ENCODE results near the gene ANAPC2. TPM values are rescaled to one million over a fixed set of nuclear protein-coding genes. Genes with fewer than 3 reads are reported as not detected.

Gene ANAPC2
- total RNA-seq, 1 experiment from 2014 or later, result 17.6 TPM

- DNase-seq (ENCODE audit: low read depth), result no peak
These were observed 24.6 kb downstream of the ANAPC2 start for GRCh38 chr9:137163805-137164204.

- DNase-seq (ENCODE audit: low read depth), result no peak
These were observed 25.0 kb downstream of the ANAPC2 start for GRCh38 chr9:137163365-137163715.

DNA sequence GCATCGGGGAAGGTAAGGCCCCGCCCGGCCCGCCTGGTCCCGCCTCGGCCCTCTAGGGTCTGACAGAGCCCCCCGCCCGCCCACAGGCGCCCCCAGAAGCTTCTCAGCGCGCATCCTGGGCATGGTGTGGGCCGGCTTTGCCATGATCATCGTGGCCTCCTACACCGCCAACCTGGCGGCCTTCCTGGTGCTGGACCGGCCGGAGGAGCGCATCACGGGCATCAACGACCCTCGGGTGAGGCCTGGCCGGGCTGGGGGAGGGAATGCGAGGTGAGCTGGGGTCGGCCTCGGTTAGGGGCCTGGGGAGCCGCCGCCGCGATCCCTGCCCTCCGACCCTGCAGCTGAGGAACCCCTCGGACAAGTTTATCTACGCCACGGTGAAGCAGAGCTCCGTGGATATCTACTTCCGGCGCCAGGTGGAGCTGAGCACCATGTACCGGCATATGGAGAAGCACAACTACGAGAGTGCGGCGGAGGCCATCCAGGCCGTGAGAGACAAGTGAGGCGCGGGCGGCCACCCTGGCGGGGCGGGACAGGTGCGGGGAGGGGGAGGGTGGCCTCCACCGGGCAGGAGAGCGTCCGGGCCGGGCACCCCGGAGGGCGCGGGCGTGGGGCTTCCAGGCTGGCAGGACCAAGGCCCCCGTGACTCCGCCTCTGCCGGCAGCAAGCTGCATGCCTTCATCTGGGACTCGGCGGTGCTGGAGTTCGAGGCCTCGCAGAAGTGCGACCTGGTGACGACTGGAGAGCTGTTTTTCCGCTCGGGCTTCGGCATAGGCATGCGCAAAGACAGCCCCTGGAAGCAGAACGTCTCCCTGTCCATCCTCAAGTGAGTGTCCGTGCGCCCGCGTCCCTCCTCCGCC is 25.6 kb downstream of the ANAPC2 start:
- no peak for DNase-seq (ENCODE audit: low read depth)

GRCh38 chr9:137161558-137162486 is 26.5 kb downstream of the ANAPC2 start:
- no peak for DNase-seq (ENCODE audit: low read depth)

DNA sequence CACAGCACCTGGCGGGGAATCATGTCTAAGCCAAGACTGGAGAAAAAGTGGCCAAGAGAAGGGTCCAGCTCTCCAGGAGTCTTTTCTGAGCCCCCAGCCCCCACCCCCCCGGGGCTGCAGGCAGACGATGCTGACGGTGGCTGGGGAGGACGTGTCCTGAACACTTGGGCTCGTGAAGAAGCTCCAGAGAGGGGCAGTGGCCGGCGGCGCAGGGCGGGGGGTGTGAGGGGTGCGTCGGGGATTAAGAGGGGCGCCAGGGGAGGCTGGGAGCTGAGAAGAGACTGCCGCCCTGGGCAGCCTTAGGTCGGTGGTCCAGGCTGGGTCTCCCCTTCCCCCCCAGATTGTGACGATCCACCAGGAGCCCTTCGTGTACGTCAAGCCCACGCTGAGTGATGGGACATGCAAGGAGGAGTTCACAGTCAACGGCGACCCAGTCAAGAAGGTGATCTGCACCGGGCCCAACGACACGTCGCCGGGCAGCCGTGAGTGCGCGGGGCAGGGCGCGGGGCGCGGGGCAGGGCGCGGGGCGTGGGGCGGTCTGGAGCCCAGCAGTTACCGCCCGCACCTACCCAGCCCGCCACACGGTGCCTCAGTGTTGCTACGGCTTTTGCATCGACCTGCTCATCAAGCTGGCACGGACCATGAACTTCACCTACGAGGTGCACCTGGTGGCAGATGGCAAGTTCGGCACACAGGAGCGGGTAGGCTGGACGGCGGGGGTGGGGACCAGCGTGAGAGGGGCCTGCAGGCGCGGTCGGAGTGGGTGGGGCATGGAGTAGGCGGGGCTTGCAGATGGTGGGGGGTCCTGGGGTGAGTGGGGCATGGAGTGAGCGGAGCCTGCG is 27.4 kb downstream of the ANAPC2 start:
- no peak for DNase-seq (ENCODE audit: low read depth)

DNA sequence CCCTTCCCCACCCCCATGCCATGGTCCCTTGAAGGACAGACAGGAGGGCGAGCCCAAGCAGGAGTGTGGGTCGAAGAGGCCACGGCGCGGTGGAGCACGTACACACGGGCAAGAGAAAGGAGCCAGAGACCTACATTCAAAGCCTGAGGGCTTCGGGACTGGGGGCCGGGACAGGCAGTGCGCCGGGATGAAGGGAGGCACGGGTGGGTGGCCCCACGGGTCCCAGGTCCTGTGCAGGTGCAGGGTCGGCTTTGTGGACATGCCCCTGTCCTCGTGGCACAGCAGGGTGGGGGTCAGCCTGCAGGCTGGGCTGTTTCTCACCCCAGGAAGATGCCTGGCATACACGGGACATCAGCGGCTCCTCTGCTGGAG is 28.3 kb downstream of the ANAPC2 start:
- DNase-seq (ENCODE audit: low read depth), result no peak

DNA sequence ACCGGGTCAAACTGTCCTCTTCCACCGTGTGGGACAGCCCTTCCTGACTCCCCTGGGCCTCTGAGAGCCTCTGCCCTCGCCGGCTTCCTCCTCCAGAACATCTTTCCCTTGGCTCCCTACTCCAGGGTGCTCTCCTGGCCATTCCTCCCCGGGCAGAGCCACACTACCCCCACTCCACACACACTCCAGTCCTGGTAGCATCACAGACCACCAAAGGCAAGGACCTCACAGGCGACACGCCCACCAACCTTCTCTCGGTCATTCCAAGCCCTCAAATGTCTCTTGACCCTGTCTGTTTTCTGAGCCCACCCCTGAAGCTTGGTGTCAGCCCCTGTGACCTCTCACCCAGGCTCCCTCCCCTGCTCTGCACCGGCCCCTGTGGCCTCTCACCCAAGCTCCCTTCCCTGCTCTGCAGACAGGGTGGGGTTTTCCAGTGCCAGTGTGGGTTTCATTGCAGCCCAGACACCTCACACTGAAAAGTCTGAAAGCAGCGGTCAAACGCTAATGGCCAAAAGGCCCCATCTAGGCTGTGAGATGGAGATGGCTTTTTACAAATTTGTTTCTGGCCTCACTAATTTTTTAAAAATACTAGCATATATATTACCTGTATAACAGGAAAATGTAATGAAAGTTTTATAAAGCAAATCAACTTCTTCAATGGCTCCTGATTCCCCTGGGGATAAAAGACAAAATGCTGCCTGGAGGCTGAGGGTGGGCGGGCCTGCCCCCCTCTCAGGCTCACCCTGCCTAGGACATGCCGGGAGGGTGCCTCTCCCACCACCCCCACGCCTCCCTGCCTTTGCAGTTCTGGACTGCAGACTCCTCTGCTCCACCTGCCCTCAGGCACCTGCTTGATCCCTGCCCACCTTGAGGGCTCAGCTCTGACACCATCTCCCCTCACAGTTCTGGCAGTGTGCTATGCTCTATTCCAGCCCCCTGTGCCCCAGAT is 29.0 kb downstream of the ANAPC2 start:
- no peak for DNase-seq (ENCODE audit: low read depth)

DNA sequence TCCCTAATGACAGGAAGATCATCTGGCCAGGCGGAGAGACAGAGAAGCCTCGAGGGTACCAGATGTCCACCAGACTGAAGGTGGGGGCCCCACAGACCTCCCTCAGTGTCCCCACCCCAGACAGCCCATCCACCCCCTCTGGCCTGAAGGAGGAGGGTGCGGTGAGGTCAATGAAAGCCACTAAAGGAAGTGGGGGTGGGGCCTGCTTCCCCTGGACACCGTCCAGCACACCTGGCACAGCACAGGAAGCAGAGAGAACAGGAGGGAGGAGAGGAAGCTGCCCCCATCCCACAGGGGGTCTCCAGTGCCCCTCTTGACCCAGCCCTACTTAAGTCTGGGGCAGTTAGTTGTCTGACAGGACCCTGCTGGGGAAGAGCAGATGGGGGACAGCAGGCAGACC is 29.7 kb downstream of the ANAPC2 start:
- no peak for DNase-seq (ENCODE audit: low read depth)

- DNase-seq (ENCODE audit: low read depth), result no peak
These were observed 30.5 kb downstream of the ANAPC2 start for GRCh38 chr9:137157618-137158415.

- no peak for DNase-seq (ENCODE audit: low read depth)
These were observed 31.6 kb downstream of the ANAPC2 start for GRCh38 chr9:137156567-137157375.

- DNase-seq (ENCODE audit: low read depth), result no peak
These were observed 35.4 kb downstream of the ANAPC2 start for GRCh38 chr9:137152844-137153405.

DNA sequence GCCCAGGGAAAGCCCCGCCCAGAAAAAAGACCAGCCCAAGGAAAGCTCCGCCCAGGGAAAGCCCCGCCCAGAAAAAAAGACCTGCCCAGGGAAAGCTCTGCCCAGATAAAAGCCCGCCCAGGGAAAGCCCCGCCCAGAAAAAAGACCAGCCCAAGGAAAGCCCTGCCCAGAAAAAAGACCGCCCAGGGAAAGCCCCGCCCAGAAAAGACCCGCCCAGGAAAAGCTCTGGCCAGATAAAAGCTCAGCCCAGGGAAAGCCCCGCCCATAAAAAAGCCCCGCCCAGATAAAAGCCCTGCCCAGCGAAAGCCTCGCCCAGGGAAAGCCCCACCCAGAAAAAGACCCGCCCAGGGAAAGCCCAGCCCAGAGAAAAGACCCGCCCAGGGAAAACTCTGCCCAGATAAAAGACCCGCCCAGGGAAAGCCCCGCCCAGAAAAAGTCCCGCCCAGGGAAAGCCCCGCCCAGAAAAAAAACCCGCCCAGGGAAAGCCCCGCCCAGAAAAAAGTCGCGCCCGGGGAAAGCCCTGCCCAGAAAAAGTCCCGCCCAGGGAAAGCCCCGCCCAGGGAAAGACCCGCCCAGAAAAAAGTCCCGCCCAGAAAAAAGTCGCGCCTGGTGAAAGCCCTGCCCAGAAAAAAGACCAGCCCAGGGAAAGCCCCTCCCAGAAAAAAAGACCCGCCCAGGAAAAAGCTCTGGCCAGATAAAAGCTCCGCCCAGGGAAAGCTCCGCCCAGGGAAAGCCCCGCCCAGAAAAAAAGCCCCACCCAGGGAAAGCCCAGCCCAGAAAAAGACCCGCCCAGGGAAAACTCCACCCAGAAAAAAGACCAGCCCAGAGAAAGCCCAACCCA is 37.5 kb downstream of the ANAPC2 start:
- DNase-seq (ENCODE audit: low read depth), result no peak

DNA sequence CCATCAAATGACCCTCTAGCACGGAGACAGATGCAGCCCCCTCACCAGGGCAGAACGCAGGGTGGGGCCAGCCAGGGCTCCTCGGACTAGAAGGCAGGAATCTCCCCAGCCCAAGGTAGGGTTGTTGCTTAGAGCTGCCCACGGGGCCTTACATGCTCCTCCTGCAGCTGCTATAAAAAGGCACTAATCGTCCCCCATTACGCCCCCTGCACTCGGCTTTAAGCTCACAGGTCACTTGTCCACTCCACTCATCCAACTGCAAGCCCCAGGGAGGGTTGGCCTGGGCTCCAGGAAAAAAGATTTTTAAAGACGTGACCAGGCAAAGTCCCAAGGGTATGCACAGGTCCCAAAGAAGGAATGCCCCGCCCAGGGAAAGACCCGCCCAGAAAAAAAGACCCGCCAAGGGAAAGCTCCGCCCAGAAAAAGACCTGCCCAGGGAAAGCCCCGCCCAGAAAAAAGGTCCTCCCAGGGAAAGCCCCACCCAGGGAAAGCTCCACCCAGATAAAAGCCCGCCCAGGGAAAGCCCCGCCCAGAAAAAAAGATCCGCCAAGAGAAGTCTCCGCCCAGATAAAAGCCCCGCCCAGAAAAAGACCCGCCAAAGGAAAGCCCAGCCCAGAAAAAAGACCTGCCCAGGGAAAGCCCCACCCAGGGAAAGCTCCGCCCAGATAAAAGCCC is 38.3 kb downstream of the ANAPC2 start:
- DNase-seq (ENCODE audit: low read depth), result no peak

DNA sequence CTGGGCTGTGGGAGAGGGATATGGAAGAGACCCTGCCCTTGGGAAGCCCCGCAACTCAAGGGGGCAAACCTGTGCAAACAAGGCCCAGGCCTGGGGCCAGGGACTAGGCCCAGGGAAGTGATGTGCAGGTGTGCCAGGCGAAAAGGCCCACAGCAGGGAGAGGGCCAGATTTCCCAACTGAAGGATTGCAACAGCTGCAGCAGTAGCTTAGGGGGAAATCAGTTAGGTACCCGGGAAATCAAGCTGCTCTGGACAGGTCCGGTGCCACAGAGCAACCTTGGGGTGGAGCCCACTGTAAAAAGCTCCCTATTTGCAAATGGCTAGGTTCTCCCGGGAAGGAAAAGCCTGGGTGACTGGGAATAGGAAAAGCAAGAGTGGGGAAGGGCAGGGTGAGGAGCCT is 39.0 kb downstream of the ANAPC2 start:
- DNase-seq (ENCODE audit: low read depth), result no peak

DNA sequence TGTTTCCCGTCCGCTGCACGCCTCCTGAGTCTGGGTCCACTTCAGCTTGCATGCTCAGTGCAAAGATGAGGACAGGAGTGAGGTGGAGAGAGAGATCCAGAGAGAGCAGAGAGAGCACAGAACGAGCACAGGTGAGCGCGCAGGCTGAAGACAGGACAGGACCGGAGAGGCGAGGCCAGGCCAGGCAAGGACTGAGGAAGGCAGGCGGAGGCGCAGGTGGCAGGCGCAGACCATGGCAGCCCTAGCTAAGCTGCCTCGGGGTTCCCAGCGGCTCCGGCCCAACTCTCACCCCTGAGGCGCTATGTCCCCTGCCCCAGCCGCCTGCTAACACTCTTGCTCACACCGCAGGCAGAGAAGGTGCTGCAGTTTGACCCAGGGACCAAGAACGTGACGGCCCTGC is 39.7 kb downstream of the ANAPC2 start:
- no peak for DNase-seq (ENCODE audit: low read depth)

GRCh38 chr9:137148242-137148641 is 40.1 kb downstream of the ANAPC2 start:
- no peak for DNase-seq (ENCODE audit: low read depth)

GRCh38 chr9:137147793-137148160 is 40.6 kb downstream of the ANAPC2 start:
- no peak for DNase-seq (ENCODE audit: low read depth)

Measured in M059J (cell line).